ENCODE measurements around the gene XPR1.

Gene XPR1

GRCh38 chr1:180896161-180896560, 264.3 kb downstream of the XPR1 start:
- DNase-seq: no peak

DNA sequence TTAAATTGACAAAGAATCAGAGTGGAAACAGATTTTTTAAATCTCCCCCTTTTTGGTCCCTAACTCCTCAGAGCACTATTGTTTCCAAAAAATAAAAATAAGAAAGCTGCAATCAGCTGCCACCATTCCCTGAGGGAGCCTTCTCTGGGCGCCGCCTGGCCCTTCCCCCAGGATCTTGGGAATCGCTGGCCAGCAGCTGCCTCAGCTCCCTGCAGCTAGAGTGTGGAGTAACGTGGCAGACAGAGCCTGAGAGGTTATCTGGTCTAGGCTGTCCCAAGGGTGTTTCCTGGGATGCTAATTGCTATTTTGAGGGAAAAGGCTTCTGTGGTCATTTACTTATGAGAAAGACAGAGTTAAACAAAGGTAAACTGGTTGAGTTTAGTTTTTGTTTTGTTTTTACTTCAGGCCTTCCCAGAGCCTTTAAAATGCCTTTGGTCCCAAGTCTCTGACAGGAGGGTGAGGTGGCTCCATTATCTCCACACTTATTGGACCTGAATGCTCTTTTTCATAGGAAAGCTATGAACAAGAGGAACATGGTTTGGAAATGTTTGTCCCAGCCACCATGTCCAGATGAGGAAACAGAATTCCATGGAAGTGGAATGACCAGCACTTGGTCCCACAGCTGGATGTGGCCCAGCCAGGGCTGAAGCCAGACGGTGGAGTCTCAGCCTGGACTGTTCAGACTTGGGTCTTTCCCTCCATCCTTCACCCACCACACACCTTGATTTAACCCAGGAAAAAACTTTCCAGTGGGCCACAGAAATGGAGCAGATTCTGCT, 266.8 kb downstream of the XPR1 start:
- no peak for DNase-seq

- DNase-seq: no peak
Observed at GRCh38 chr1:180899262-180899661, 267.4 kb downstream of the XPR1 start.

DNA sequence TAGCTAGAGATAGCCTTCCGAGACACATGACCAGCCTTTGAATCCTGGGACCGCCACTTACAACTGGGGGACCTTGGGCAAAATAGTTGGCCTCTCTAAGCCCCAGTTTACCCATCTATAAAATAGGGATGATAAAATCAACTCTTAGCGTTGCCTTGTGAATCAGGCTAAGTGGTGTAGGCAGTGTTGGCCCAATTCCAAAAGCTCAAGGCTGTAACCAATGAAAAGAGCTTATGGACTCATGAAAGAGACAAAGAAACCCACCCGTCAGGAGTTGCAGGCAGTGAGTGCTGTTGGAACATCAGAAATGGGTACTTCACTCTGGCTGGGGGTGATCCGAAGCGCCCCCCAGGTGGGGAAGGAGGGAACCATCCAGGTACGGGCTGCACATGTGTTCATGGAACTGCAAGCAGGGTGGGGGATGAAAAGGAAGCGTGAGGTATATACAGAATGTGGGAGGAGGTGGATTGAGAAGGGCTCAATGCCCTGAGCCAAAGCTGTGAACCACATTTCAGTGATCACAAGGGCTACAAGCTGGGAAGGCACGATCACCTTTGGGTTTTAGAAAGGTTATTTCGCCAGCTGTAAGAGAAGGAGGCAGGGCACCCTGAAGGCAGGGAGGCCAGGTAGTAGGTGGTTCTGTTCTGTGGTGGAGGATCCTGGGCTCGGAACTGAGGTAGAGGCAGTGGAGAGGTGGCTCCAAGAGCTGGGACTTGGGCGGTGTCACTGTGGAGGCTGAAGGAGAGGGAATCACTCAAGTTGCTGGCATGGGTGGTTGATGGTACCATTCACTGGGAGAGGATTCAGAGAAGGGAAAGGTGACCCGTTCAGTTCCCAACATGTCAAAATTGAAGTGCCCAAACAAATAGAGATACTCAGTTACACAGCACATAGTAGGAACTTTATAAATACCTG, 269.5 kb downstream of the XPR1 start:
- DNase-seq: no peak

GRCh38 chr1:180902541-180902940, 270.7 kb downstream of the XPR1 start:
- no peak for DNase-seq

- DNase-seq: no peak
Observed at GRCh38 chr1:180905927-180906326, 274.1 kb downstream of the XPR1 start.

DNA sequence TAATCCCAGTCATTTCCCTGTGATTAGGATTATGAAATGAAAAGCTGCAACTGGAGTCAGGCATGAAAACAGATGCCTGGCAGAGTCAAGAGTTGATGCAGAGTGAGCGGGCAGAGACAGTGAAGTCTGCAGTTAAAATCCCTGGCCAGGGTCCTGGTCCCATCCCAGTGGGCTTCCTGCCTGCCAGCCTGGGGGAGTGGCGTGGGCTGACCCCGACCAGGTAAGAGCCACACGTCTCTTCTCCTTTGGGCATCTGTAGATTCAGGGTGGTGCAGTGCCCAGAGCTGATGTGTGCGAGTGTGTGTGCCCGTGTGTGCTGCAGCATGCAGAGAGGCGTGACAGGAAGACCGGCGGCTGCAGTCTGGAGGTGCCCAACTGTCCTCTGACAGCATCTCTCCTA, 274.7 kb downstream of the XPR1 start:
- DNase-seq: no peak

DNA sequence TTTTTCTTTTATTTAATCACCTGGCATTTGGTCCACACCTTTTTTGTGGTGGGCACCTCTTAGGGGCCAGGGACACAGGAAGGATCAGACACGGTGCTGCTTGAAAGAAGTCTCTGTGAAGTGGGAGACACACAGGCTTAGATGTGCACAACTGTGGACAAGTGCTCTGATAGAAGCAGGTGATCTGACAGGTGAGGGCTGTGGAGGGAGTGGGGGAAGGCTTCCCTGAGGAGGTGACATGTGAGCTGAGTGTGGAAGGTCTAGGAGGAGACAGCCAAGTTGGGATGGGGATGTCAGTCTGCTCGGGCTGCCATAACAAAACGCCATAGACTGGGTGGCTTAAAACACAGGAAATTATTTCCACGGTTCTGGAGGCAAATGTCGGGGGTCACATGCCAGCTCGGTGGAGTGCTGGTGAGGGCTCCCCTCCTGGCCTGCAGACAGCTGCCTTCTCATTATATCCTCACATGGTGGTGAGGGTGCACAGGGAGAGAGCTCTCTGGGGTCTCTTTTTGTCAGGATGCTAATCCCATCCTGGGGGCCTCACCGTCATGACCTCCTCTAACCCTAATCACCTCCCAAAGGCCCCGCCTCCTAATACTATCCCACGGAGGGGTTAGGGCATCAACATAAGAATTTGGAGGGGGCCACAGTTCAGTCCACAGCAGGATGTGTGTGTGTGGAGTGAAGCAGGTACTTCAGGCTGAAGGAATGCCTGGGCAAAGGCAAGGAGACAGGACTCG, 275.7 kb downstream of the XPR1 start:
- DNase-seq: no peak

DNA sequence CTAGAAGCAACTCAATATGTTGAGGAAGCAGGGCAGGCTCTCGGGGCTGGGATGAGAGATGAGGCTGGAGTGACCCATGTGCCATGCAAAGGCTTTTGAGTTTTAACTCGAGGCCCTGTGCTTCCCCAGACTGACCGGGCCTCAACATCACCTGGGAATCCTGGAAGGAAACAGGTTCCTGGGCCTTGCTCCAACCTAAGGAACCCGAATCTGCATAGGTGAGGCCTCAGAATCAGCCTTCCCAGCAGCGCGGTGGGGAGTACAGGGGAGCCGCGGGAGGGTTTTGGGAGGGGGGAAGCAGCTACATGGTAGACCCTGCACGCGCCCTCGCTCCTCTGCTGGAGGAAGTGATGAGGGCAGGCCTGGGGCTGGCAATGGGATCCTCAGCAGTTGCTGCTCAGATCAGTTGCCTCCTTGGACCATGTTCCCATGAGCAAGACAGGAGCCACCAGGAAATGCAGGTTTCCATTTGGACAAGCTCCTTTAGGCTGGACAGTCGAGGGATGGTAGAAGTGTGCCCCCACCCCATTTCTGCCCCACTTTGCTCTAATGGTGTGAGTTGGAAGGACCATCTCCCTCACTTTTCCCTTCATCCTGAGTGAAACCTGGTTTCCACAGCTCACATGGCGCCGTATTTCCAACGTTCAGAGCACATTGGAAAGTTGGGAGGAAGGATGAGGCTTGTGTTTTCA, 276.4 kb downstream of the XPR1 start:
- no peak for DNase-seq

GRCh38 chr1:180909005-180909414, 277.2 kb downstream of the XPR1 start:
- DNase-seq: no peak

GRCh38 chr1:180909462-180909976, 277.7 kb downstream of the XPR1 start:
- DNase-seq: no peak

DNA sequence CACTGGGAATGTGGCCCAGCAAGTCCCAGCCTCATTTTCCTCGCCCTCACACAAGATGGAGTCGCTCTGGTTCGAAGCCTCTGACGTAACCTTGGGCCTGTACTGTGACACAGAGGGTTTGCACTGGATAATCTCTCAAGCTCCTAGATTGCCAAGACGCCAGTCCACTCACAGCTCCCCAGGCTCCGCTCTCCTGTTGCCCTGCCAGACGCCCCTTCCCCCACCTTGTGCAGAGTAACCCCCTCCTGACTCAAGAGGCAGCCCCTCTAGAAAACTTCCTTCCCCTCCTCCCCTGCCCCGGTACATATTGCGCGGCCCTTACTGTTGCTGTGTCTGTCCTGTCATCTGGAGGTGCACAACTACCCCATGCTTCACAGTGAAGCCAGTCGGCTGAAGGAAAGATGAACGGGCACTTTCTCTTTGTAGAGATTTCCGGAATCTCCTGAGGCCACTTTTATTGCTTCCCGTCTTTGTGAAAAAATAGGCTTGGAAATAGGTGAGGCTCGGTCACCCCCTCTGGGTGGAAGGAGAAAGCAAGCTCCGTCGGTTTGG, 279.9 kb downstream of the XPR1 start:
- DNase-seq: no peak

GRCh38 chr1:180912211-180912800, 280.5 kb downstream of the XPR1 start:
- no peak for DNase-seq

- DNase-seq: no peak
Observed at GRCh38 chr1:180912801-180913565, 281.2 kb downstream of the XPR1 start, which contains the start of gene KIAA1614. Gene KIAA1614 (plus strand): TSS chr1:180912897. CDS start chr1:180913244, 347 bp downstream.

GRCh38 chr1:180915426-180915965, 283.7 kb downstream of the XPR1 start:
- DNase-seq: no peak

DNA sequence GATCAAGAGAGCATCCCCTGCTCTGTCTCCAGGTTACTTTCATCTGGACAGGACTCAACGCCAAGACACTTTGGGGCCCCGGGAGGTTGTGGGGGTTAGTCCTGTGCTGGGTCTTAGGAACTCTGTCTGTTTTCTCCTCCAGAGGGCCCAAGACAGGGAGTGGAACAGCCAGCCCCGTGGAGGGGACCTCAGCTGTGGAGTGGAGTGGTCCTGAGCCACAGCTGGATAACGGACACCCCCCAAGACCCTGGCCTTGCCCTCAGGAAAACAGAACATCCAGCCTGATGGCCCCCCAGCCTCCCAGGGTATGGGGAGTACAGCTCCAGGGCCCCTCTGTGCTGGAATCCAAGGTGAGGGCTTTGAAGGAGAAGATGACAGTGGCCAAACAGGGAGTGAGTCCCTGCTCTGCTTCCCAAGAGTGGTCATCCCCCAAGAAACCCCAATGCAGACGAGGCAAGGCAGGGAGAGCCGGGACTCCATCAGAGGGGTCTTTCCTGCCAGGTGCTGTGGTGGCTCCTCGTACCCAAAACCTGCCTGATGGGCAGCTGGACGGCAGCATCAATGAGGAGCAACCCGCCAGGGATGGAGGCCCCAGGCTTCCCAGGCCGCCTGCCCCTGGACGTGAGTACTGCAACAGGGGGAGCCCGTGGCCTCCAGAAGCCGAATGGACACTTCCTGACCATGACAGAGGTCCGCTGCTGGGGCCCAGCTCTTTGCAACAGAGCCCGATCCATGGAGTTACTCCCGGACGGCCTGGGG, 284.4 kb downstream of the XPR1 start:
- DNase-seq: no peak

- DNase-seq: no peak
Observed at GRCh38 chr1:180916771-180917170, 284.9 kb downstream of the XPR1 start.

DNA sequence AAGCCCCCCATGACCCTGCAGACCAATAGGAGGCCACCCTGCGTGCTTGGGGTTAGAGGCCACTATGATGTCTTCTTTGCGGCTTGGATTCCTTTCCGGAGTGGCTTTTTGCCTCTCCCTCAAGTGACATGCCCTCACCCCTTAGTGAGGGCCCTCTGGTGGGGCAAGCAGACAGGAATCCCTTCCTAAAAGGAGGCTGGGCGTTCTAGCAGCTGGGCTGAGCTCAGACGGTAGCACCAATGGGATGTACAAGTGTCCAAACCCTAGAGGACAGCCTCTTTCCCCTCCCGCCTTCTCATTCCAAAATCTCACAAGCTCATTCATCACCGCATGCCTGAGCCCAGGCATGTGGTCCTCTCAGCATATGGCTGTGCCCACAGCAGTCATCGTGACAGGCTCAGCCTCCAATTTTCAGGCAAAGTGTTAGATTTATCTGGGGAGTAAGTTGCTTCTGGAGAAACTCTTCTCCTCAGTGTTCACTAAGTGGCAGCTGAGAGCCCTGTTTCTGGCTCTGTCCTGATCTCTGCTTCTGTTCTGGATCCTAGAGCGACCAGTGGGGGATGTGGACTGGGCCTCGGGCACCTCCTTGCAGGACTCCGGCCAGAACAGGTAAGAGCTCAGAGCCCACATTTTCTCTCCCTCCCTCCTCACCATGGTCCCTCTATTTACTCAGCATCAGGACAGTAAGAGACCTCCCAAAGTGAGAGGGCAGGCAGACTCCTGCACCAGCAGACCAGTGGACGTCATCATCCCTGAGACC, 285.7 kb downstream of the XPR1 start:
- no peak for DNase-seq

- no peak for DNase-seq
Observed at GRCh38 chr1:180918519-180918918, 286.7 kb downstream of the XPR1 start.

Measured in NCI-H1417 treated with DMSO at 0.1 percent for 48 hours (cell line).